ENCODE data around the gene SNAPC3.
"Not testable (repeated sequence)": the region's sequence is repeated elsewhere in the genome, so short reads cannot be mapped to it uniquely, and the experiment has no call there.

SNAPC3 gene

DNA sequence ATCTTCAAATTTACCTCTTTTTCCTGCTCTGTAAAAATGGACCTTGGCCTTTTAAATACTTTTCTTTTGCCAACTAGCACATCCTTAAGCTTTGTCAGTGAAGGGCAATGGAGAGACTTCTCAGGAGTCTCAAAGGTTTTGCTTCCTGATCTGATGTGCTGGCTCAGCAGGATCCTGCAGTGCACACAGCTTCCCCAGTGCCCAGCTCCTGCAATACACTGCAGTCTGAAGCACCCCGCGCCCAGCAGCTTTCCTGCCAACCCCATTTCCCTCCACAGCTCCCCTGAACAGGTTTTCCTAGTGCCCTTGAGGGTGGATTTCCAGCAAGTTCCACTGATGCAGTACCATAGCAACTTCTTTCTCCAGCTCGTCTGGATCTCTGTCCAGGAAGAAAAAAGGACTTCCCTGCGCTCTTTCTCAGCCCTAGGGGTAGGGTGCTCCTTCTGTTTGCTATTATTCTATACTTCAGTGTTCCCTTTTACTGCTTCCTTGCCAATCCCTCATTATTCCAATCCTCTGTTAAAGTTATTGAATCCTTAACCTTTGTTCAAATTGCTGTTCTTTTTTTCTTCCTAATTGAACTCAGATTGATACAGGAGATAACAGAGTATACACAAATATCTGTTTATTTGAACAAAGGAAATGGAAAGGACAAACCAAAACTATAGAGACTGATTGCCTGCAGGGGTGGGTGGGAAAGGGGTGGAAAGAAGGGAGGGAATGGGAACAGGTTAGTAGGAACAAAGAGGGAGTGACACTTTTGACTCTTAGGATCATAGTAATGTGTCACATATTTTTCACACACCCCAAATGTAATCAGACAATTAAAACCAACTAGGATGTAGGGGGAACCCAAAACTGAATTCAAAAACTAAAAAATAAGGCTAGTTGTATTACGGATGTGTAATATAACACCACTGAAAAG lies 8.5 kb downstream of the SNAPC3 start:
- no peak for DNase-seq (ENCODE audit: low read depth, low spot score)
- Histone ChIP-seq H3K36me3 (ENCODE audit: insufficient read depth, low read length) (peaks cover 72% of the 10 kb centered on the region), H3K9ac (ENCODE audit: insufficient read length) (no peak overlapping the region), H3K9me3 (ENCODE audit: low read depth, low read length) (no peaks in the 10 kb centered on the region), H3K4me3 (peak overlapping the region; percentile 4), H3K27ac (peak overlapping the region; percentile 67)
- TF ChIP-seq FOXP2 (optimal IDR thresholded peaks at IDR 0.05; ENCODE audit: control extremely low read depth, extremely low read length, insufficient read depth) (no peak), POLR2AphosphoS5 (IDR thresholded peaks at IDR 0.05; ENCODE audit: borderline replicate concordance, low read depth, low read length) (no peak), EZH2 (IDR thresholded peaks at IDR 0.05) (no peak)

DNA sequence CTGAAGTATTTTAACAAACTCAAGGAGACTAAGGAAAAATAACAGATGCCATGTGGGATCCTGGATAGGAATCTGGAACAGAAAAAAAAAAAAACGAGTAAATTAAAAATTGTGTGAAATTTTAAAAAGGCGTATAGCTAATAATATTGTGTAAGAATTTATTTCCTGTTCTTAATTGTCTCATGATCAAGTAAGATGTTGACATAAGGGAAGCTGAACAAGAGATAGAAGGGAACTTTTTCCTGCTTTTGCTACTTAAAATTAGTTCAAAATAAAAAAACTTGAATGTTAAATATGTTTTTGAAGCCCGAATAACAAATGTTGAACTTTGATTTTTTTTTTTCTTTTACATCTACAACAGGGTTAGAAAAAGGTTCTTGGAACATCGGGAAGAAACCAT lies 10.5 kb downstream of the SNAPC3 start:
- Histone ChIP-seq H3K4me3 (no peak overlapping the region), H3K27ac (peak overlapping the region; percentile 73), H3K9ac (ENCODE audit: insufficient read length) (no peak overlapping the region), H3K36me3 (ENCODE audit: insufficient read depth, low read length) (peaks cover 74% of the 10 kb centered on the region), H3K9me3 (ENCODE audit: low read depth, low read length) (no peaks in the 10 kb centered on the region)
- TF ChIP-seq POLR2AphosphoS5 (IDR thresholded peaks at IDR 0.05; ENCODE audit: borderline replicate concordance, low read depth, low read length) (no peak), EZH2 (IDR thresholded peaks at IDR 0.05) (no peak), FOXP2 (optimal IDR thresholded peaks at IDR 0.05; ENCODE audit: control extremely low read depth, extremely low read length, insufficient read depth) (no peak)
- DNase-seq (ENCODE audit: low read depth, low spot score), result no peak

DNA sequence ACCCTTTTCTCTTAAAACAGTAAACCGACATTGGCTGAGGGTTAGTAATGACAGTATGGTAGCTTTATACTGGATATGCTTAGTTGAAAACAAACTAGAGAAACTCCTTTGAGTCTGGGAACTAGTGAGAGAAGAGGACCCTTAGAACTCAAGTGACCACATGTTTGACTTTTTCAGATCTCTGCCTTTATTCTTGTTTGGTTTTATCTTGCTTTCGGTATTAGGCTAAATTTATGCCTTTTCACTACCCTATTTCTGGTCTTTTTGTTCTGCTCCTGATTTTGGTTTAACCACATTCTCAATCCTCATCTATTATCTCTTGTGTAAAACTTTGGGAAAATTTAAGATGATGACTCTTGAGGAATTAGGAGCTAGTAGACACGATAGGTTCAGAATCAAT lies 11.0 kb downstream of the SNAPC3 start:
- no peaks in the 10 kb centered on the region for H3K9me3 ChIP-seq (ENCODE audit: low read depth, low read length)
- H3K27ac ChIP-seq, result peak overlapping the region; percentile 73
- TF ChIP-seq POLR2AphosphoS5 (IDR thresholded peaks at IDR 0.05; ENCODE audit: borderline replicate concordance, low read depth, low read length), result no peak
- no peak for TF ChIP-seq FOXP2 (optimal IDR thresholded peaks at IDR 0.05; ENCODE audit: control extremely low read depth, extremely low read length, insufficient read depth)
- TF ChIP-seq EZH2 (IDR thresholded peaks at IDR 0.05), result no peak
- H3K9ac ChIP-seq (ENCODE audit: insufficient read length), result no peak overlapping the region
- H3K4me3 ChIP-seq, result no peak overlapping the region
- no peak for DNase-seq (ENCODE audit: low read depth, low spot score)
- peaks cover 75% of the 10 kb centered on the region for H3K36me3 ChIP-seq (ENCODE audit: insufficient read depth, low read length)

DNA sequence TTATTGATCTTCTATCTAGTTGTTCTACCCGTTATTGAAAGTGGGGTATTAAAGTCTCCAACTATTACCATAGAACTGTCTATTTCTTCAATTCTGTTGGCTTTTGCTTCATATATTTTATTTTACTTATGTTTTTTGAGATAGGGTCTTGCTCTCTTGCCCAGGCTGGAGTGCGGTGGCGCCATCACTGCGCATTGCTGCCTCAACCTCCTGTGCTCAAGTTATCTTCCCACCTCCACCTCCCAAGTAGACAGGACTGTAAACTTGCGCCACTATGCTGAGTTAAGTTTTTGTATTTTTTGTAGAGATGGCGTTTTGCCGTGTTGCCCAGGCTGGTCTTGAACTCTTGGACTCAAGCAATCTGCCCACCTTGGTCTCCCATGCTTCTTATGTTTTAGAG lies 16.2 kb downstream of the SNAPC3 start:
- TF ChIP-seq FOXP2 (optimal IDR thresholded peaks at IDR 0.05; ENCODE audit: control extremely low read depth, extremely low read length, insufficient read depth) (no peak), EZH2 (IDR thresholded peaks at IDR 0.05) (no peak), POLR2AphosphoS5 (IDR thresholded peaks at IDR 0.05; ENCODE audit: borderline replicate concordance, low read depth, low read length) (no peak)
- no peaks in the 10 kb centered on the region for H3K9me3 ChIP-seq (ENCODE audit: low read depth, low read length)
- H3K9ac ChIP-seq (ENCODE audit: insufficient read length), result no peak overlapping the region
- H3K36me3 ChIP-seq (ENCODE audit: insufficient read depth, low read length), result peaks cover 73% of the 10 kb centered on the region
- H3K4me3 ChIP-seq, result no peak overlapping the region
- DNase-seq (ENCODE audit: low read depth, low spot score), result no peak
- no peak overlapping the region for H3K27ac ChIP-seq

DNA sequence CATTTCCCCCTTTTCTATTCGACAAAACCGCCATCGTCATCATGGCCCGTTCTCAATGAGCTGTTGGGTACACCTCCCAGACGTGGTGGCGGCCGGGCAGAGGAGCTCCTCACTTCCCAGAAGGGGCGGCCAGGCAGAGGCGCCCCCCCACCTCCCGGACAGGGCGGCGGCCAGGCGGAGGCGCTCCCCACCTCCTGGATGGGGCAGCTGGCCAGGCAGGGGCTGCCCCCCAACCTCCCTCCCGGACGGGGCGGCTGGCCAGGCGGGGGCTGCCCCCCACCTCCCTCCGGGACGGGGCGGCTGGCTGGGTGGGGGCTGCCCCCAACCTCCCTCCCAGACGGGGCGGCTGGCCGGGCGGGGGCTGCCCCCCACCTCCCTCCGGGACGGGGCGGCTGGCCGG lies 19.2 kb downstream of the SNAPC3 start:
- peaks cover 74% of the 10 kb centered on the region for H3K36me3 ChIP-seq (ENCODE audit: insufficient read depth, low read length)
- not testable (repeated sequence) for H3K27ac ChIP-seq; H3K4me3 ChIP-seq; H3K9me3 ChIP-seq (ENCODE audit: low read depth, low read length); H3K9ac ChIP-seq (ENCODE audit: insufficient read length); DNase-seq (ENCODE audit: low read depth, low spot score)

DNA sequence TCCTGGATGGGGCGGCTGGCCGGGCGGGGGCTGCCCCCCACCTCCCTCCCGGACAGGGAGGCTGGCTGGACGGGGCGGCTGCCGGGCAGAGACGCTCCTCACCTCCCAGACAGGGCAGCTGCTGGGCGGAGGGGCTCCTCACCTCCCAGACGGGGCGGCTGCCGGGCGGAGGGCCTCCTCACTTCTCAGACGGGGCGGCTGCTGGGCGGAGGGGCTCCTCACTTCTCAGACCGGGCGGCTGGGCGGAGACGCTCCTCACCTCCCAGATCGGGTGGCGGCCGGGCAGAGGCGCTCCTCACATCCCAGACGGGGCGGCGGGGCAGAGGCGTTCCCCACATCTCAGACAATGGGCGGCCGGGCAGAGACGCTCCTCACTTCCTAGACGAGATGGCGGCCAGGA lies 19.6 kb downstream of the SNAPC3 start:
- H3K4me3 ChIP-seq; H3K27ac ChIP-seq; H3K9me3 ChIP-seq (ENCODE audit: low read depth, low read length); H3K9ac ChIP-seq (ENCODE audit: insufficient read length); DNase-seq (ENCODE audit: low read depth, low spot score): not testable (repeated sequence)
- H3K36me3 ChIP-seq (ENCODE audit: insufficient read depth, low read length), result peaks cover 74% of the 10 kb centered on the region

DNA sequence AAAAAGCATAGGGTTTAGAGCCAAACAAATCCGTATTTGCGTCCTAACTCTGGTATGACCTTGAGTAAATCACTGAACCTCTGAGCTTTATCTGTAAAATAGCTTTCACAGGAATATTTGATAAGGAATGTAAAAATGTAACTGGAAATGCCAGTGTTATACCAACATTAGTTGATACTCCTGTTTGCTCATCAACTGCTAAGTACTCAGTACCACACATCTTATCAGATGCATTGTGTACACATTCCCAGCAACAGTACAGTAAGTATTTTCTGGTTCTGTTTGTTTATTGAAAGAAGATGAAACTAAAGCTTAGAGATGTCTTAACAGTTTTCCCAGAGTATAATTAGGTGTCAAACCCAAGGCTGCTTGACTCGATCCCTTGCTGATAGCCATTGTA lies 21.5 kb downstream of the SNAPC3 start:
- H3K36me3 ChIP-seq (ENCODE audit: insufficient read depth, low read length), result peaks cover 74% of the 10 kb centered on the region
- no peak overlapping the region for H3K9ac ChIP-seq (ENCODE audit: insufficient read length)
- no peak for DNase-seq (ENCODE audit: low read depth, low spot score)
- H3K9me3 ChIP-seq (ENCODE audit: low read depth, low read length), result no peaks in the 10 kb centered on the region
- TF ChIP-seq EZH2 (IDR thresholded peaks at IDR 0.05) (no peak), POLR2AphosphoS5 (IDR thresholded peaks at IDR 0.05; ENCODE audit: borderline replicate concordance, low read depth, low read length) (no peak), FOXP2 (optimal IDR thresholded peaks at IDR 0.05; ENCODE audit: control extremely low read depth, extremely low read length, insufficient read depth) (no peak)
- H3K4me3 ChIP-seq, result no peak overlapping the region
- H3K27ac ChIP-seq, result no peak overlapping the region

DNA sequence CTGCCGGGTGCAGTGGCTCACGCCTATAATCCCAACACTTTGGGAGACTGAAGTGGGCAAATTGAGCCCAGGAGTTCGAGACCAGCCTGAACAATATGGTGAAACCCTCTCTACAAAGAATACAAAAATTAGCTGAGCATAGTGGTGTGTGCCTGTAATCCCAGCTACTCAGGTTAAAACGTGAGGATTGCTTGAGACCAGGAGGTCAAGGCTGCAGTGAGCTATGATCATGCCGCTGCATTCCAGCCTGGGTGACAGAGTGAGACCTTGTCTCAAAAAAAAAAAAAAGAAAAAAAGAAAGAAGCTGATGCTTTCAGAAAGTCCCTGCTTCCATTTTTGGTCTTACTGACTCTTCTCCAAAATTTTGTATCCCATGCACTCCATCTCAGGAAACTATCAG lies 31.3 kb downstream of the SNAPC3 start:
- H3K36me3 ChIP-seq (ENCODE audit: insufficient read depth, low read length), result peaks cover 94% of the 10 kb centered on the region
- no peak for DNase-seq (ENCODE audit: low read depth, low spot score)
- H3K27ac ChIP-seq, result no peak overlapping the region
- no peak overlapping the region for H3K9ac ChIP-seq (ENCODE audit: insufficient read length)
- H3K4me3 ChIP-seq, result no peak overlapping the region
- H3K9me3 ChIP-seq (ENCODE audit: low read depth, low read length), result no peaks in the 10 kb centered on the region
- TF ChIP-seq FOXP2 (optimal IDR thresholded peaks at IDR 0.05; ENCODE audit: control extremely low read depth, extremely low read length, insufficient read depth) (no peak), POLR2AphosphoS5 (IDR thresholded peaks at IDR 0.05; ENCODE audit: borderline replicate concordance, low read depth, low read length) (no peak), EZH2 (IDR thresholded peaks at IDR 0.05) (no peak)

DNA sequence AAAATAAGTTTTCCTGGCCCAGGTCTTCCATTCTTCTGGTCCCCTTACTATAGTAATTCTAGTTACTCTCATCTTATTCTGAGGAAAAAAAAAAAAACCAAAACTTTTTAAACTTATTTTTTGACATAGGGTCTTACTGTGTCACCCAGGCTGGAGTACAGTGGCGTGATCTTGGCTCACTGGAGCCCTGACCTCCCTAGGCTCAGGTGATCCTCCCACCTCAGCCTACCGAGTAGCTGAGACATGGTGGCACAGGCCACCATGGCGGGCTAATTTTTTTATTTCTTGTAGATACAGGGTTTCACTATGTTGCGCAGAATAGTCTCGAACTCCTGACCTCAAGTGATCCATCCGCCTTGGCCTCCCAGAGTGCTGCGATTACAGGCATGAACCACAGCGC lies 38.4 kb downstream of the SNAPC3 start:
- no peak for DNase-seq (ENCODE audit: low read depth, low spot score)
- Histone ChIP-seq H3K36me3 (ENCODE audit: insufficient read depth, low read length) (peaks cover 92% of the 10 kb centered on the region), H3K9me3 (ENCODE audit: low read depth, low read length) (no peaks in the 10 kb centered on the region), H3K4me3 (no peak overlapping the region), H3K27ac (no peak overlapping the region), H3K9ac (ENCODE audit: insufficient read length) (no peak overlapping the region)
- TF ChIP-seq FOXP2 (optimal IDR thresholded peaks at IDR 0.05; ENCODE audit: control extremely low read depth, extremely low read length, insufficient read depth) (no peak), EZH2 (IDR thresholded peaks at IDR 0.05) (no peak), POLR2AphosphoS5 (IDR thresholded peaks at IDR 0.05; ENCODE audit: borderline replicate concordance, low read depth, low read length) (no peak; the same call in 1 of the 2 replicates)

All from SK-N-MC (cell line).